Prostate gland (tissue), 2 donors: ENCODE measurements around the gene SOX8.

ENCODE experiments used
- CTCF ChIP-seq, 4 experiments: fragments of 200-600 bp in 2 of 4; fragments of 450-650 bp in 2 of 4; sonication (generic) in 2 of 4; IDR thresholded peaks; 1 replicate in 3 of 4; 2 replicates in 1 of 4; pipeline ENCODE4 v1.5.1; 2016 to 2019; ENCODE audit warnings: antibody characterized with exemption in 4 of 4, mild to moderate bottlenecking in 2 of 4, moderate library complexity in 2 of 4
- POLR2A ChIP-seq: fragments of 450-650 bp; IDR thresholded peaks from one replicate; pipeline ENCODE4 v1.6.1; 2016; ENCODE audit warnings: antibody characterized with exemption, mild to moderate bottlenecking
- POLR2AphosphoS5 ChIP-seq: sonication (generic); formaldehyde crosslinking; IDR thresholded peaks from one replicate; pipeline ENCODE4 v1.6.1; 2017; ENCODE audit warnings: antibody characterized with exemption

- TF ChIP-seq POLR2A (no peak), CTCF (IDR thresholded peaks at IDR 0.05) (no peak), POLR2AphosphoS5 (no peak)
These were observed 29.8 kb upstream of the SOX8 start for GRCh38 chr16:951660-952301.
